Measurements from ENCODE around the gene HNRNPA1. TPM values are rescaled to one million over a fixed set of nuclear protein-coding genes. Genes with fewer than 3 reads are reported as not detected.

Gene HNRNPA1
- total and polyA plus RNA-seq, 2 of the 4 experiments (the other 2 are of a cell fraction) = 747 to 1,409 TPM

DNA sequence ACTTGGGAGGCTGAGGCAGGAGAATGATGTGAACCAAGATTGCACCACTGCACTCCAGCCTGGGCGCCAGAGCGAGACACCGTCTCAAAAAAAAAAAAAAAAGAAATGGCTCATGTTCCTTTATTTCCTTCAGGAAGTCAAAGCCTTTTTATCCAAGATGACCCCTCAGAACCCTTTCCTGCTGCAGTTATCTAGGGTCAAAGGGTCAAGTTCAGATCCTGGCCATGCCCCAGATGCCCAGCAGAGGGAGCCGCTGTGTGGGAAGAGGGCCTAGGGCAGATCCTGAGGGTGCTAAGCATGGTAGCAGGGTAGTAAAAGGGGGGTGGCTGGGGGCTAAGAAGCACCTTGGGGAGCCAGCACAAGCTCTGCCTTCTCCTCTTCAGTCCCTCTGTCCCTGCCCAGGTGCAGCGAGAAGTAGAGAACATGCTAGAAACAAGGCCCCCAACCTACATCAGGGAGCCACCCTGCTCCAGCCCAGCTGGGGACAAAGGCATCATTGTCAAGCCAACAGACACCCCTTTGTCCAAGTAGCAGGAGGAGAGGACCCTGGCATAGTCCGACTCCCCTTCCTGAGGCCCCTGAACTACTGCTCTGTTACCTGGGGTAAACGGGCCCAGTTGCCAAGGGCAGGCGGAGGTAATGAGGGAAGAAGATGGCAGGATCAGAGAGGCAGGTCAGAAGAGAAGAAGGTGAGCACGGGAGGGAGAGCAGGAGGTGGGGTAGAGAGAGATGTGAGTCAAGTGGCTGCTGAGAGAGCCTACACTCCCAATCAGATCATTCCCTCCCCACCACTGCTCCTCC, 13.8 kb downstream of the HNRNPA1 start:
- ATAC-seq (ENCODE audit: low read depth) = peak; percentile 80
- no peak overlapping the region for H3K27ac ChIP-seq (ENCODE audit: insufficient read depth, low read length)
- no peak overlapping the region for H2BK120ac ChIP-seq (ENCODE audit: low read depth, low read length)
- no peak overlapping the region for H3K4me2 ChIP-seq (ENCODE audit: low read depth, low read length)
- H3K23ac ChIP-seq (ENCODE audit: low read depth, low read length) = no peak overlapping the region
- TF ChIP-seq USF2 (IDR thresholded peaks at IDR 0.05; ENCODE audit: low read depth, low read length) (no peak), MAFK (IDR thresholded peaks at IDR 0.05; ENCODE audit: low read depth, low read length) (no peak), BHLHE40 (IDR thresholded peaks at IDR 0.05; ENCODE audit: low read depth, low read length) (no peak), POLR2A (IDR thresholded peaks at IDR 0.05; ENCODE audit: low read depth, low read length) (no peak), MAZ (IDR thresholded peaks at IDR 0.05; ENCODE audit: borderline replicate concordance, low read depth, low read length) (no peak), FOS (IDR thresholded peaks at IDR 0.05; ENCODE audit: low read depth, low read length) (no peak), NFE2L2 (IDR thresholded peaks at IDR 0.05; ENCODE audit: low read depth, low read length) (no peak), RAD21 (IDR thresholded peaks at IDR 0.05; ENCODE audit: low read length) (peak; percentile 72), MXI1 (IDR thresholded peaks at IDR 0.05; ENCODE audit: borderline replicate concordance, low read depth, low read length) (no peak), CTCF (conservative IDR thresholded peaks at IDR 0.05; ENCODE audit: low read depth, low read length) (peak; percentile 69), SMC3 (IDR thresholded peaks at IDR 0.05; ENCODE audit: low read depth, low read length) (peak; percentile 82), RFX5 (IDR thresholded peaks at IDR 0.05; ENCODE audit: low read depth, low read length) (no peak), CHD1 (IDR thresholded peaks at IDR 0.05; ENCODE audit: low read depth, low read length) (no peak)
- WGBS, 2 experiments (ENCODE audit: extremely low coverage in 2 of 2, insufficient read length in 1 of 2) = 95% methylated on average over 3 of the region's 9 CpGs; no CpG with 5 or more reads in 1 of the 2 experiments
- H2AK9ac ChIP-seq (replicated peaks; ENCODE audit: low read depth, low read length, poor library complexity) = no peak overlapping the region
- peak overlapping the region; percentile 67 for H2AFZ ChIP-seq (replicated peaks; ENCODE audit: low read length, poor library complexity)
- no peaks in the 10 kb centered on the region for H3K9me3 ChIP-seq (ENCODE audit: control insufficient read depth, insufficient read depth, low read length)
- H3K4me1 ChIP-seq (ENCODE audit: control insufficient read depth, insufficient read depth, low read length) = no peaks in the 10 kb centered on the region
- no TSS peak for BruUV-seq (replicated peaks)
- peaks cover 4% of the 10 kb centered on the region for H3K27me3 ChIP-seq (ENCODE audit: control insufficient read depth, insufficient read depth, low read length)
- intact Hi-C loops (cut with micrococcal nuclease) (loop anchor here (1.0 kb wide), 2 partner anchors 66 to 74 kb away; no protein-coding TSS in a partner anchor), in situ Hi-C loops (cut with MboI; ENCODE audit: low sequenced_read_pairs) (loop anchor here (5.0 kb wide), 1 partner anchor 68 kb away; the partner anchor contains the start of gene GPR84), dilution Hi-C loops (cut with HindIII; ENCODE audit: low sequenced_read_pairs, unreplicated experiment) (no loop called here)
- H3K79me1 ChIP-seq (ENCODE audit: low read depth in 1 of 2, low read length in 2 of 2) = no peaks in the 10 kb centered on the region
- no peak overlapping the region for H4K8ac ChIP-seq (ENCODE audit: low read depth in 2 of 2, low read length in 2 of 2)
- POLR2A ChIA-PET (ENCODE audit: unreplicated experiment) = no interaction called here
- DNase-seq = no peak
- CTCF ChIA-PET = interaction anchor here (0.7 to 2.1 kb wide), 4 partner anchors 10 to 85 kb away, joined by 3 to 7 read pairs (median 5); no protein-coding TSS in a partner anchor
- no peak overlapping the region; the same call in 1 of the 2 replicates for H2AK5ac ChIP-seq (ENCODE audit: low read depth, low read length)
- H2BK15ac ChIP-seq (ENCODE audit: low read depth, low read length) = no peak overlapping the region
- H3K9me1 ChIP-seq (ENCODE audit: insufficient read depth, low read length) = no peaks in the 10 kb centered on the region
- H3K4me3 ChIP-seq (ENCODE audit: insufficient read depth, low read depth, low read length) = no peak overlapping the region
- H3K36me3 ChIP-seq (ENCODE audit: control insufficient read depth, insufficient read depth, low read length) = no peaks in the 10 kb centered on the region
- no peak overlapping the region for H2BK20ac ChIP-seq (ENCODE audit: low read depth, low read length)
- H3K14ac ChIP-seq (replicated peaks; ENCODE audit: low read depth, low read length) = no peak overlapping the region
- 0 out of 2 replicates have a peak, but pooled peaks cover 4% of the 10 kb centered on the region for H4K20me1 ChIP-seq (ENCODE audit: insufficient read depth, low read length)
- H4K91ac ChIP-seq (ENCODE audit: insufficient read depth, low read depth, low read length) = no peak overlapping the region
- no peak overlapping the region for H3K18ac ChIP-seq (ENCODE audit: low read depth, low read length)
- H3K9ac ChIP-seq (ENCODE audit: low read depth, low read length) = no peak overlapping the region
- no peak overlapping the region for H2BK5ac ChIP-seq (ENCODE audit: low read depth, low read length, poor library complexity, severe bottlenecking)
- H3K4ac ChIP-seq (ENCODE audit: low read depth, low read length) = no peak overlapping the region
- no peak overlapping the region for H4K5ac ChIP-seq (ENCODE audit: low read depth, low read length)
- no peak overlapping the region for H3K56ac ChIP-seq (ENCODE audit: extremely low read depth, insufficient read depth, low read length)

Data from IMR-90 (cell line).